Measurements from ENCODE around the gene C5orf24. TPM values are rescaled to one million over a fixed set of nuclear protein-coding genes. Genes with fewer than 3 reads are reported as not detected.

C5orf24 gene
- total and polyA plus RNA-seq, 3 donors from 2014 or later = 34.6 to 53.6 (median 48.1) TPM

- Histone ChIP-seq H3K27ac (no peak overlapping the region), H3K36me3 (ENCODE audit: low read depth, missing control alignments) (no peaks in the 10 kb centered on the region), H3K27me3 (no peaks in the 10 kb centered on the region), H3K9me3 (no peaks in the 10 kb centered on the region), H3K4me3 (no peak overlapping the region), H3K4me1 (no peaks in the 10 kb centered on the region)
- intact Hi-C loops (cut with DNase I; ENCODE audit: low total_unique reads) = no loop called here
- TF ChIP-seq POLR2A (IDR thresholded peaks at IDR 0.05) (no peak), CTCF (IDR thresholded peaks at IDR 0.05) (no peak)
- no peak for DNase-seq
Observed at GRCh38 chr5:134813827-134814226, 31.9 kb upstream of the C5orf24 start.

GRCh38 chr5:134817006-134817405 is 28.8 kb upstream of the C5orf24 start:
- Histone ChIP-seq H3K36me3 (ENCODE audit: low read depth, missing control alignments) (no peaks in the 10 kb centered on the region), H3K27me3 (no peaks in the 10 kb centered on the region), H3K9me3 (no peaks in the 10 kb centered on the region), H3K27ac (no peak overlapping the region), H3K4me3 (no peak overlapping the region), H3K4me1 (no peaks in the 10 kb centered on the region)
- intact Hi-C loops (cut with DNase I; ENCODE audit: low total_unique reads) = no loop called here
- DNase-seq = no peak
- TF ChIP-seq POLR2A (IDR thresholded peaks at IDR 0.05) = no peak
- TF ChIP-seq CTCF (IDR thresholded peaks at IDR 0.05) = no peak
- WGBS, 2 donors = 93% methylated on average over 4 of the region's 4 CpGs

GRCh38 chr5:134818776-134819175 is 27.0 kb upstream of the C5orf24 start:
- H3K27me3 ChIP-seq = no peaks in the 10 kb centered on the region
- intact Hi-C loops (cut with DNase I; ENCODE audit: low total_unique reads) = no loop called here
- no peaks in the 10 kb centered on the region for H3K36me3 ChIP-seq (ENCODE audit: low read depth, missing control alignments)

GRCh38 chr5:134819407-134819963 is 26.3 kb upstream of the C5orf24 start:
- no peak for DNase-seq
- intact Hi-C loops (cut with DNase I; ENCODE audit: low total_unique reads) = no loop called here
- Histone ChIP-seq H3K4me1 (no peaks in the 10 kb centered on the region), H3K36me3 (ENCODE audit: low read depth, missing control alignments) (no peaks in the 10 kb centered on the region), H3K9me3 (no peaks in the 10 kb centered on the region), H3K4me3 (no peak overlapping the region), H3K27me3 (no peaks in the 10 kb centered on the region), H3K27ac (no peak overlapping the region)
- 83 to 86% methylated on average over 4 of the region's 4 CpGs for WGBS, 2 donors
- TF ChIP-seq POLR2A (IDR thresholded peaks at IDR 0.05) (no peak), CTCF (IDR thresholded peaks at IDR 0.05) (no peak)

More at GRCh38 chr5:134818776-134819175, 27.0 kb upstream of the C5orf24 start:
- no peak for DNase-seq
- TF ChIP-seq POLR2A (IDR thresholded peaks at IDR 0.05) = no peak
- no peak for TF ChIP-seq CTCF (IDR thresholded peaks at IDR 0.05)
- no peaks in the 10 kb centered on the region for H3K4me1 ChIP-seq
- no peaks in the 10 kb centered on the region for H3K9me3 ChIP-seq
- H3K4me3 ChIP-seq = no peak overlapping the region
- WGBS, 2 donors = 79 to 88% methylated on average over 4 of the region's 4 CpGs
- no peak overlapping the region for H3K27ac ChIP-seq

GRCh38 chr5:134821841-134822240 is 23.9 kb upstream of the C5orf24 start:
- no peak for DNase-seq
- Histone ChIP-seq H3K36me3 (ENCODE audit: low read depth, missing control alignments) (no peaks in the 10 kb centered on the region), H3K4me3 (no peak overlapping the region), H3K9me3 (no peaks in the 10 kb centered on the region), H3K27me3 (no peaks in the 10 kb centered on the region), H3K27ac (no peak overlapping the region), H3K4me1 (no peaks in the 10 kb centered on the region)
- intact Hi-C loops (cut with DNase I; ENCODE audit: low total_unique reads) = no loop called here
- 84 to 88% methylated on average over 7 of the region's 7 CpGs for WGBS, 2 donors
- TF ChIP-seq CTCF (IDR thresholded peaks at IDR 0.05) = no peak
- no peak for TF ChIP-seq POLR2A (IDR thresholded peaks at IDR 0.05)

Data from testis (tissue), 3 donors.